Transverse colon (tissue), 4 donors: ENCODE measurements around the gene GNB2. TPM values are rescaled to one million over a fixed set of nuclear protein-coding genes. Genes with fewer than 3 reads are reported as not detected.
A peak's percentile ranks its signal among the peaks of the same experiment; 100 is the strongest.

Experiments used
- DNase-seq: peaks from one replicate; pipeline ENCODE4 v3.0.0-alpha.2; 2019
- H3K27ac ChIP-seq, 4 donors: fragments of 200-600 bp; sonication (generic); 2 replicates each; pipeline ENCODE4 v1.5.1; 2016 to 2018; ENCODE audit warnings: inconsistent platforms in 4 of 4
- H3K27me3 ChIP-seq: fragments of 200-600 bp; sonication (generic); 2 replicates; pipeline ENCODE4 v1.5.1; 2017; ENCODE audit warnings: inconsistent platforms
- H3K36me3 ChIP-seq, 4 donors: fragments of 200-600 bp; sonication (generic); 2 replicates each; pipeline ENCODE4 v1.5.1; 2017 to 2019; ENCODE audit warnings: inconsistent platforms in 4 of 4
- H3K4me1 ChIP-seq, 4 donors: fragments of 200-600 bp; sonication (generic); 2 replicates each; pipeline ENCODE4 v1.5.1; 2017 to 2020; ENCODE audit warnings: inconsistent platforms in 4 of 4
- H3K4me3 ChIP-seq, 4 donors: fragments of 200-600 bp; sonication (generic); 1 replicate in 1 of 4; 2 replicates in 3 of 4; pipeline versions ENCODE4 v1.5.1 to v1.6.1; 2017 to 2019; ENCODE audit warnings: inconsistent platforms in 4 of 4
- H3K9me3 ChIP-seq, 2 donors: fragments of 200-600 bp; sonication (generic); 2 replicates each; pipeline ENCODE4 v1.5.1; 2017 to 2019; ENCODE audit warnings: inconsistent platforms in 2 of 2
- CTCF ChIP-seq, 5 experiments: fragments of 200-600 bp in 3 of 5; fragments of 450-650 bp in 2 of 5; sonication (generic) in 3 of 5; IDR thresholded peaks; 1 replicate in 2 of 5; 2 replicates in 3 of 5; pipeline ENCODE4 v1.5.1; 2016 to 2017; ENCODE audit warnings: antibody characterized with exemption in 5 of 5, inconsistent platforms in 3 of 5, mild to moderate bottlenecking in 2 of 5, moderate library complexity in 1 of 5
- EP300 ChIP-seq: sonication (generic); formaldehyde crosslinking; IDR thresholded peaks from one replicate; pipeline ENCODE4 v1.6.1; 2017; ENCODE audit warnings: antibody characterized with exemption, low read depth
- POLR2A ChIP-seq: fragments of 450-650 bp; IDR thresholded peaks from one replicate; pipeline ENCODE4 v1.6.1; 2016; ENCODE audit warnings: antibody characterized with exemption, mild to moderate bottlenecking, moderate library complexity
- POLR2AphosphoS5 ChIP-seq, 3 donors: sonication (generic); formaldehyde crosslinking; IDR thresholded peaks; one replicate each; pipeline ENCODE4 v1.6.1; 2016; ENCODE audit warnings: antibody characterized with exemption in 3 of 3
- WGBS, 2 donors: methylation state at CpG; one replicate each; pipeline ENCODE4 v1.1.5; 2018; ENCODE audit warnings: low coverage in 1 of 2; 5-methylcytosine and 5-hydroxymethylcytosine counted together
- in situ Hi-C, 4 donors: fragments of 200-750 bp; cut with MboI; loops; one replicate each; pipeline versions ENCODE4 v1.15.0 to v1.15.1; 2017; ENCODE audit warnings: low sequenced_read_pairs in 3 of 4, low pct_ligation_motif_present in 1 of 4, low pct_unique_long_range_greater_than_20kb in 1 of 4
- intact Hi-C: fragments of 100-400 bp; cut with DNase I; formaldehyde crosslinking; loops from one replicate; pipeline ENCODE4 v1.15.1; 2023; ENCODE audit warnings: low total_unique reads
- total RNA-seq, 4 donors: library from RNA; depleted of rRNA; stranded (reverse); fragments of >200 nt; gene quantifications; one replicate each; pipeline ENCODE4 v1.1.0, GENCODE V29; 2016

The GNB2 gene
- total RNA-seq, 4 donors from 2014 or later, result 192 to 301 (median 246) TPM

- WGBS, 2 donors, result 59% methylated on average over 5 to 6 of the region's 6 CpGs
- in situ Hi-C loops, result loop anchor here in 3 of 4 donors (10.0 to 25.0 kb wide), 3 partner anchors 105 to 230 kb away; partner anchors contain the start of genes SPACDR (in 3 of the 3), FBXO24 (in 1 of the 3) and LRCH4 (in 1 of the 3)
- TF ChIP-seq POLR2AphosphoS5 (IDR thresholded peaks at IDR 0.05) (no peak), CTCF (IDR thresholded peaks at IDR 0.05) (no peak), POLR2A (no peak), EP300 (no peak)
- Histone ChIP-seq H3K27me3 (peaks cover 16% of the 10 kb centered on the region), H3K27ac (peak overlapping the region; percentile 83 to 91 (median 89)), H3K9me3 (no peaks in the 10 kb centered on the region), H3K4me3 (peak overlapping the region in 3 of 4 donors; percentile 77 to 100 (median 100)), H3K4me1 (peaks cover 21 to 47% (median 33%) of the 10 kb centered on the region in 4 donors), H3K36me3 (peaks cover 0 to 6% (median 3%) of the 10 kb centered on the region in 4 donors)
- DNase-seq, result no peak
- intact Hi-C loops, result loop anchor here (5.0 kb wide), 1 partner anchor 125 kb away; no protein-coding TSS in a partner anchor
Observed at GRCh38 chr7:100692578-100692961, 19.0 kb downstream of the GNB2 start.

- H3K36me3 ChIP-seq, result no peaks in the 10 kb centered on the region
- WGBS, 2 donors, result 0% methylated on average over 2 to 46 of the region's 81 CpGs
- H3K27me3 ChIP-seq, result peaks cover 16% of the 10 kb centered on the region
- peak overlapping the region; percentile 77 to 100 (median 98) for H3K4me3 ChIP-seq
- H3K27ac ChIP-seq, result peak overlapping the region; percentile 83 to 91 (median 89)
- H3K4me1 ChIP-seq, result peaks cover 21 to 47% (median 33%) of the 10 kb centered on the region in 4 donors
- TF ChIP-seq CTCF (IDR thresholded peaks at IDR 0.05) (no peak), EP300 (no peak), POLR2A (no peak), POLR2AphosphoS5 (IDR thresholded peaks at IDR 0.05) (no peak)
- in situ Hi-C loops (loop anchor here in 3 of 4 donors (10.0 to 25.0 kb wide), 3 partner anchors 106 to 231 kb away; partner anchors contain the start of genes SPACDR (in 3 of the 3), FBXO24 (in 1 of the 3) and LRCH4 (in 1 of the 3)), intact Hi-C loops (loop anchor here (5.0 kb wide), 1 partner anchor 126 kb away; no protein-coding TSS in a partner anchor)
- no peak for DNase-seq
- no peaks in the 10 kb centered on the region for H3K9me3 ChIP-seq
Observed at GRCh38 chr7:100693312-100694097, 20.0 kb downstream of the GNB2 start.

- WGBS, 2 donors, result 0% methylated on average over 2 to 33 of the region's 102 CpGs
- intact Hi-C loops (loop anchor here (5.0 kb wide), 1 partner anchor 127 kb away; no protein-coding TSS in a partner anchor), in situ Hi-C loops (loop anchor here in 3 of 4 donors (10.0 to 25.0 kb wide), 3 partner anchors 107 to 232 kb away; partner anchors contain the start of genes SPACDR (in 3 of the 3), FBXO24 (in 1 of the 3) and LRCH4 (in 1 of the 3))
- H3K27me3 ChIP-seq, result peaks cover 22% of the 10 kb centered on the region
- H3K36me3 ChIP-seq, result no peaks in the 10 kb centered on the region
- H3K4me1 ChIP-seq, result peaks cover 21 to 47% (median 33%) of the 10 kb centered on the region in 4 donors
- DNase-seq, result peak; percentile 77
- H3K4me3 ChIP-seq, result peak within 1 kb of the TSS; percentile 77 to 100 (median 98)
- no peaks in the 10 kb centered on the region for H3K9me3 ChIP-seq
- peak within 1 kb of the TSS; percentile 83 to 91 (median 89) for H3K27ac ChIP-seq
- peak in 1 of 3 donors; percentile 19 for TF ChIP-seq POLR2AphosphoS5 (IDR thresholded peaks at IDR 0.05)
- TF ChIP-seq EP300, result no peak
- TF ChIP-seq CTCF (IDR thresholded peaks at IDR 0.05), result no peak
- no peak for TF ChIP-seq POLR2A
Observed at GRCh38 chr7:100694098-100694745, 20.7 kb downstream of the GNB2 start, which contains the start of gene GIGYF1. TSS of gene GIGYF1 (minus strand) at chr7:100694250. CDS start at chr7:100688238, 6,012 bp downstream.
